Activated CD4-positive, alpha-beta T cell treated with anti-CD3 and anti-CD28 coated beads for 36 hours (primary cell): ENCODE data around the gene WNT1. TPM values are rescaled to one million over a fixed set of nuclear protein-coding genes. Genes with fewer than 3 reads are reported as not detected.

ENCODE experiments used
- ATAC-seq: fragments of 200-7000 bp; cut with Tn5 transposase; one replicate; pipeline ENCODE4 v1.10.0; 2021; ENCODE audit warnings: mild to moderate bottlenecking, moderate library complexity
- CTCF ChIA-PET: fragments of 350-600 bp; sonication (Branson Sonifier 250); formaldehyde crosslinking; loops from one replicate; lab custom pipeline; 2021; ENCODE audit warnings: antibody characterized with exemption; lab: Charles Lee
- POLR2A ChIA-PET: fragments of 350-600 bp; sonication (Branson Sonifier 250); formaldehyde crosslinking; loops from one replicate; lab custom pipeline; 2021; ENCODE audit warnings: antibody characterized with exemption, inconsistent platforms; lab: Charles Lee
- DNase-seq: peaks from one replicate; pipeline ENCODE4 v3.0.0-alpha.2; 2020
- H3K27ac Mint-ChIP-seq: one replicate; pipeline ENCODE4 v1.8.0; 2021; ENCODE audit warnings: mixed read lengths
- H3K27me3 Mint-ChIP-seq: one replicate; pipeline ENCODE4 v1.8.0; 2021; ENCODE audit warnings: mixed read lengths
- H3K36me3 Mint-ChIP-seq: one replicate; pipeline ENCODE4 v1.8.0; 2021; ENCODE audit warnings: low read depth, mixed read lengths
- H3K4me1 Mint-ChIP-seq: one replicate; pipeline ENCODE4 v1.8.0; 2021; ENCODE audit warnings: mixed read lengths
- H3K4me3 Mint-ChIP-seq: one replicate; pipeline ENCODE4 v1.8.0; 2021; ENCODE audit warnings: mild to moderate bottlenecking, moderate library complexity, mixed read lengths
- H3K9me3 Mint-ChIP-seq: one replicate; pipeline ENCODE4 v1.8.0; 2021; ENCODE audit warnings: low read depth, mixed read lengths
- intact Hi-C, 2 experiments: fragments of 100-400 bp; cut with DNase I in 1 of 2; cut with micrococcal nuclease in 1 of 2; formaldehyde crosslinking; loops; one replicate each; pipeline versions ENCODE4 v1.14.2 to v1.15.1; 2022 to 2024; cut with DNase I, micrococcal nuclease
- total RNA-seq, 2 experiments: library from RNA; stranded (reverse); gene quantifications; one replicate each; pipeline ENCODE4 v1.2.3, GENCODE V29; 2021

WNT1 gene
- total RNA-seq, 2 experiments from 2014 or later: not detected

DNA sequence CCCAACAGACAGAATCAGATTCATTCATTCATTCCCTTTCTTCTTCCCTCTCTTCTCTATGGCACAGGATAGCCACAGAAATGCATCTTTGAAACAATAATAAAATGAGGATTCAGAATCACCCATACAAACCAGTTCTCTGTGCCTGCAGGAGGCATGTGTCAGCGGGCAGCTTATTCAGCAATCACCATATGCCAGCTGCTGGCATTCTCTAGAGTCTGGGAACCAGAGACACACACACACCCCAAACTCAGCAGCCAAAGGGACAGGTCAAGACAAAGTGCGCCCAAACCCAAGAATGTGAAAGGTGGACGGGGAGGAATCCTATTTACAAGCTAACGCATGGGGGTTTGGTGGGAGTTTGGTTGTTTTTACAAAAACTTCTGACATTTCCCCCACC is 34.9 kb upstream of the WNT1 start:
- peaks cover 14% of the 10 kb centered on the region for H3K36me3 Mint-ChIP-seq
- DNase-seq (no peak), ATAC-seq (no peak)
- H3K4me3 Mint-ChIP-seq: no peak overlapping the region
- H3K27me3 Mint-ChIP-seq: no peaks in the 10 kb centered on the region
- no peaks in the 10 kb centered on the region for H3K4me1 Mint-ChIP-seq
- no peak overlapping the region for H3K27ac Mint-ChIP-seq
- intact Hi-C loops: no loop called here
- POLR2A ChIA-PET: no interaction called here
- H3K9me3 Mint-ChIP-seq: no peaks in the 10 kb centered on the region
- CTCF ChIA-PET: interaction anchor here (0.6 to 2.6 kb wide), 4 partner anchors 22 to 1164 kb away, joined by 3 to 13 read pairs (median 4); no protein-coding TSS in a partner anchor

DNA sequence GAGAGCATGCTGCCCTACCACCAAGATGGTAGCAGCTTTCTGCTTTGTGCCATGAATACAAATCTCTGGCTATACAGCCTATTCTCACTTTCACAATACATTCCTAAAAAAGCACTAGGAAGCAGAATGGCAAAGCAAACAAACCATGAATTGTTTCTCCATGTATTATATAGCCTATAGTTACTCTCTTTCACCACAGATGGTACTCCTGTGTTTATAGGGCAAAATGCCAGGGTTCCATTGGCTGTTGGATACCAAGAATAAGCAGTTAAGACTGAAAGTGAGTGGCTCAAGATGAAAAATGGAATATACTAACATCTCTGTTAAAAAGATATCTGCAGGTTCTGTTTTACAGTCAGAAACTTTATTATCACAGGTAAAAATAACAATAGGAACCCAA is 31.9 kb upstream of the WNT1 start:
- intact Hi-C loops: no loop called here
- no peaks in the 10 kb centered on the region for H3K9me3 Mint-ChIP-seq
- ATAC-seq: no peak
- DNase-seq: no peak
- ChIA-PET CTCF (interaction anchor here (0.6 to 2.2 kb wide), 6 partner anchors 10 to 46 kb away, joined by 3 to 6 read pairs (median 3); no protein-coding TSS in a partner anchor), POLR2A (no interaction called here)
- no peak overlapping the region for H3K27ac Mint-ChIP-seq
- H3K36me3 Mint-ChIP-seq: peaks cover 10% of the 10 kb centered on the region
- no peaks in the 10 kb centered on the region for H3K27me3 Mint-ChIP-seq
- H3K4me3 Mint-ChIP-seq: no peak overlapping the region
- H3K4me1 Mint-ChIP-seq: peaks cover 5% of the 10 kb centered on the region

- ATAC-seq (no peak), DNase-seq (no peak)
- POLR2A ChIA-PET: no interaction called here
- intact Hi-C loops: no loop called here
- Mint-ChIP-seq H3K36me3 (peaks cover 12% of the 10 kb centered on the region), H3K27ac (no peak overlapping the region), H3K4me3 (no peak overlapping the region), H3K9me3 (no peaks in the 10 kb centered on the region), H3K27me3 (no peaks in the 10 kb centered on the region), H3K4me1 (peaks cover 5% of the 10 kb centered on the region)
- CTCF ChIA-PET: interaction anchor here (0.6 to 1.5 kb wide), 4 partner anchors 8 to 896 kb away, joined by 3 read pairs; no protein-coding TSS in a partner anchor
Observed at GRCh38 chr12:48946943-48947342, 31.2 kb upstream of the WNT1 start.

DNA sequence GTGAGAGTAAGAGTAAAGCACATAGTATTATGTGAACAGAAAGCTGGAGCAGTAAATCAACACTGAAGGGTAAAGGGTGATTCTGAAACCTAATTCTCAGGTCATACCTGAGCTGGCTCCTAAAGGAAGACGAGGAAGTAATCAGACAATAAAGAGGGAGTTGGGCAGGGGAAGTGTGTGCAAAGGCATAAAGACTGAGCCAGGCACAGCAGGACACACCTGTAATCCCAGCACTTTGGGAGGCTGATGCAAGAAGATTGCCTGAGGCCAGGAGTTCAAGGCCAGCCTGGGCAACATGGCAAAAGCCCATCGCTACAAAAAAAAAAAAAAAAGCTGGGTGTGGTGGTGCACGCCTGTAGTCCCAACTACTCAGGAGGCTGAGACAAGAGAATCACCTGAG is 30.4 kb upstream of the WNT1 start:
- intact Hi-C loops: no loop called here
- Mint-ChIP-seq H3K9me3 (no peaks in the 10 kb centered on the region), H3K4me1 (peaks cover 5% of the 10 kb centered on the region), H3K36me3 (peaks cover 19% of the 10 kb centered on the region), H3K27ac (no peak overlapping the region), H3K27me3 (no peaks in the 10 kb centered on the region), H3K4me3 (no peak overlapping the region)
- CTCF ChIA-PET: interaction anchor here (0.6 to 1.5 kb wide), 4 partner anchors 9 to 927 kb away, joined by 3 to 5 read pairs (median 4); no protein-coding TSS in a partner anchor
- POLR2A ChIA-PET: interaction anchor here (0.6 kb wide), 1 partner anchor 10 kb away, joined by 3 read pairs; the partner anchor contains the start of gene ARF3
- DNase-seq (no peak), ATAC-seq (no peak)

GRCh38 chr12:48952691-48953090 is 25.4 kb upstream of the WNT1 start:
- DNase-seq (no peak), ATAC-seq (no peak)
- no peaks in the 10 kb centered on the region for H3K27me3 Mint-ChIP-seq
- POLR2A ChIA-PET: interaction anchor here (0.6 kb wide), 1 partner anchor 179 kb away, joined by 3 read pairs; no protein-coding TSS in a partner anchor
- H3K4me1 Mint-ChIP-seq: peaks cover 25% of the 10 kb centered on the region
- intact Hi-C loops: no loop called here
- CTCF ChIA-PET: interaction anchor here (0.6 to 2.2 kb wide), 8 partner anchors 11 to 97 kb away, joined by 3 to 12 read pairs (median 4); no protein-coding TSS in a partner anchor
- H3K4me3 Mint-ChIP-seq: no peak overlapping the region
- H3K27ac Mint-ChIP-seq: no peak overlapping the region
- H3K9me3 Mint-ChIP-seq: no peaks in the 10 kb centered on the region
- peaks cover 28% of the 10 kb centered on the region for H3K36me3 Mint-ChIP-seq

DNA sequence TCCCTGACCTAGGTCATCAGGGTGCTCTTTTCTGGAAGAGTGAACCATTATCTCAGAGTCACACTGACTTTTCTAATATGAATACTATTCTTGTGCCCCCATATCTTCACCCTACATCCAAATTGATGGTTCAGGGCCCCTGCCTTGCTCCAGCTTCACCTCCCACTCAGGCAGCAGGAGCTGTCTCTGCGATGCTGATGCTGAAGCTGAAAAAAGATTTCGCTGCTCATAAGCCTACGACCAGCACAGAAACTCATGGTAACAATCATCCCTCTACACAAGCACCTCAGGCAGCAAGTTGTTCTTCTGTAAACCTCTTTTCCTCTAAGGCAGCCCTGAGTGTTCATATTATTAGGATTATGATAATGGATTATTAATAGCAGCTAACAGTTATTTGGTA is 24.1 kb upstream of the WNT1 start:
- no peaks in the 10 kb centered on the region for H3K27me3 Mint-ChIP-seq
- H3K9me3 Mint-ChIP-seq: no peaks in the 10 kb centered on the region
- H3K36me3 Mint-ChIP-seq: peaks cover 23% of the 10 kb centered on the region
- ChIA-PET CTCF (interaction anchor here (0.5 to 1.3 kb wide), 6 partner anchors 23 to 63 kb away, joined by 3 to 4 read pairs (median 3); partner anchors contain the start of gene FKBP11), POLR2A (no interaction called here)
- H3K4me3 Mint-ChIP-seq: no peak overlapping the region
- no peak for ATAC-seq
- no peak for DNase-seq
- intact Hi-C loops: no loop called here
- H3K4me1 Mint-ChIP-seq: peaks cover 23% of the 10 kb centered on the region
- H3K27ac Mint-ChIP-seq: no peak overlapping the region

DNA sequence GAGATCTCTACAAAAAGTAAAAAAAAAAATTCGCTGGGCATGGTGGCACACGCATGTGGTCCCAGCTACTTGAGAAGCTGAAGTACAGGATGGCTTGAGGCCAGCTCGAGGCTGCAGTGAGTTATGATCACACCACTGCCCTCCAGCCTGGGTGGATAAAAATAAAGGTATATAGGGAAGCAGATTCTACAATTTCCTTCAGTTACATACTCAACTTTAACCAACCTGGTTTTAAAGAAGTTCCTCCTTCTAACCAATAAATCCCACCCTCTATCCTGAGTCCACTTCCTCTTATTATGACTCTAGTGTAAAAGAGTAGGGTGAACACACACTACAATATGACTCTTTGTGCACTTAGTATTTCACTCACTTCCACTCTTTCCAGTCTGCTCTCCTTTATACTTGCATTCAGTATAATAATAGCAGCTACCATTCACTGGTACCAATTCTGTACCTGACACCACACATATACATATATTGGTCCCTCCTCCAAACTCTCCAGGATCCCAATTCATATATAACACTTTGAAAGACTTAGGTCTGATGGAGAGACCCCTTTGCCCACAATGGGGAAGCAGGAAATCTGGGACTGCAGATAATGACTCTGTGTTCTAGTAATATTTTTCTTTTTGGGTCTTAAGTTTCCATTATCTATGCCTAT is 23.2 kb upstream of the WNT1 start:
- ChIA-PET POLR2A (interaction anchor here (0.6 kb wide), 1 partner anchor 108 kb away, joined by 3 read pairs; no protein-coding TSS in a partner anchor), CTCF (interaction anchor here (0.6 to 4.5 kb wide), 7 partner anchors 12 to 126 kb away, joined by 3 to 20 read pairs (median 4); partner anchors contain the start of gene WNT1)
- Mint-ChIP-seq H3K27me3 (no peaks in the 10 kb centered on the region), H3K9me3 (no peaks in the 10 kb centered on the region), H3K27ac (peak overlapping the region; percentile 19), H3K4me1 (peaks cover 23% of the 10 kb centered on the region), H3K4me3 (no peak overlapping the region), H3K36me3 (peaks cover 20% of the 10 kb centered on the region)
- DNase-seq (no peak), ATAC-seq (no peak)
- intact Hi-C loops: loop anchor here in 1 of 2 experiments (5.0 kb wide), 1 partner anchor 798 kb away; the partner anchor contains the start of gene ASB8

DNA sequence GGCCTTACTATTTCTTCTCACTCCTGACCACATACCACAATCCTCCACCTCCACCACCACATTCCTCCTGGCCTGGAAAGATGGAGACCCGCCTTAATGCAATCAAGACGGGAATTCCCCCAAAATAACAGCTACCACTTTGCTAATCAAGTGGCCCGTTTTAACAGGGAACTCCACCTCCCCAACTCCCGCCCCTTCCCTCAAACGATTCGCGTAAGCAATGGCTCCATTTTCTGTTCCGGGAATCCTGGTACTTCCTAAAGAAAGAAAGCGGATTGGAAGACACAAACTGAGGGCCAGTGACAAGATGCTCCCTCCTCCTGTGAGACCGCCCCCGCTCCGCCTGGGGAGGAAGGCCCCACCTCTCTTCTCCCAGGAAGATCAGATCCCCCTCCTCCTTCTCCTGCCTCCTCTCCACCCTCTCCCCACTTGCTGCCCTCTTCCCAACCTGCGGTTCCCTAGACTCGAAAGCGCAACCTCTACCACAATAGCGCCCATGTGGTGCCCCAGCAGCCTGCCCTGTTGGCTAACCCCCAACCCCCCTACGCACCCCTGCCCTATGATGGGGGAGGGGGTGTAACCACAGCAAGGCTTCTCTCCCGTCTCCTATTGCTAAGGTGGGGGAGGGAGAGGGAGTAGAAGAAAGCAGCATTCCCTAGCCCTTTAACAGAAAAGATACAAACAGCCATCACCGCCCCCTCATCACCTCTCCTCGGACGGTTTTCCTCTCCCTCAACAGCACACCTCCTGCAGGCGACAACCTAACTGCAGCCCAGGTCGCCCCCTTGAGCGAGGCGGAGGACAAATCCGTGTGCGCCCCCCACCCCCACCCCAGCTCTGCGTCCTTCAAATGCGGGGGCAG is 21.6 kb upstream of the WNT1 start:
- peak; percentile 21 for ATAC-seq
- intact Hi-C loops: loop anchor here (1.0 to 5.0 kb wide), 12 partner anchors 21 to 799 kb away; partner anchors contain the start of genes ASB8 (in 1 of the 2), CCNT1 (in 1 of the 2), DDX23 (in 1 of the 2) and FKBP11 (in 1 of the 2)
- no peaks in the 10 kb centered on the region for H3K27me3 Mint-ChIP-seq
- H3K9me3 Mint-ChIP-seq: no peaks in the 10 kb centered on the region
- DNase-seq: peak; percentile 58
- H3K4me1 Mint-ChIP-seq: peaks cover 23% of the 10 kb centered on the region
- ChIA-PET POLR2A (interaction anchor here (0.5 to 1.4 kb wide), 7 partner anchors 26 to 274 kb away, joined by 3 to 5 read pairs (median 3); partner anchors contain the start of genes FKBP11, KANSL2 and TUBA1A), CTCF (interaction anchor here (0.9 to 4.5 kb wide), 13 partner anchors 12 to 160 kb away, joined by 3 to 20 read pairs (median 4); partner anchors contain the start of genes DDX23 and WNT1)
- H3K4me3 Mint-ChIP-seq: peak overlapping the region; percentile 92
- peaks cover 20% of the 10 kb centered on the region for H3K36me3 Mint-ChIP-seq
- peak overlapping the region; percentile 74 for H3K27ac Mint-ChIP-seq

DNA sequence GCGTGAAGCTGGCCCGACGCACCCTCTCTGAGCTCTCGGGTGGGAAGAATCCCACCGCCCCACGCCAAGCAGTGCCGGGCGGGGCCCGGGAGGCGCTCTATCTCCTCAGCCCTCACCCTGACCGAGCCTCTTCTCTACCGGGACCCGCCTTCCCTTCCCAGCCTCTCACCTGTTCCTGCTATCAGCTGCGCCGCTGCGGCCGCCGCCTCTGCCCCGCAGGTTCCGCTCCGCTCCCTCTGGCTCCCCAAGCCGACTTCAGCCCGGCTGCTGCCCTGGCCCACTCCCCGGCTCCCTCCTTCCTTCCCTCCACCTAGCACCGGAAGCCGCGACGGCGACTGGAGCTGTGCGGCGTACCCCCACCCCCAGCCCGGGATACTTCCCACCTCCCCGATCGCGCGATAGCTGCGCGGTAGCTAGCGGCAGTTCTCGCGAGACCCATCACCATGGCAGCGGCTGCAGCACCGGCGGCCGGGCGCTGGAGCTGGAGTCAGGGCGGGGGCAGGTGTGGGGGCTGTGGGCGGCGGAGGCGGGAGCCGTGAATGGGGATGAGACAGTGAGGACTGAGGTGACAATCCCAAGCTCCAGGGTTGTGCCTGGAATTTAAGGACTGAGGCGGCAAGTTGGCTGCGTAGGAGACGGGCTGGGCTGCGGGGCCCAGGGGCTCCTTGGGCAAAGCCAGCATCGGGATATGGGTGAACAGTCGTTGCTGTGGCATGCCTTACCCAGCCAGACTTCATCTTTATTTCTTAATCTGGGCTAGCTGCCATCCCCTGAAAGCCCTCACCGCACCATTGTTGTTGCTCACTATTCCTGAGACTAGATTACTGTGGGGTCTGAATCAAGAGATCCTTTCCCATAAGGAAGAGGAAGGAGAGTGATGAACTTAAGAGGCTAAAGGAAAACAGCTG is 20.7 kb upstream of the WNT1 start, which contains the start of gene ARF3:
ARF3 (minus strand) TSS at position 347 of the 908 bp plus-strand sequence. CDS start 16,392 bp downstream, outside the sequence.
- Mint-ChIP-seq H3K27me3 (no peaks in the 10 kb centered on the region), H3K4me3 (peak within 1 kb of the TSS; percentile 92), H3K36me3 (peaks cover 13% of the 10 kb centered on the region), H3K4me1 (peaks cover 23% of the 10 kb centered on the region), H3K9me3 (no peaks in the 10 kb centered on the region), H3K27ac (peak within 1 kb of the TSS; percentile 74)
- DNase-seq (peak; percentile 97), ATAC-seq (peak; percentile 99)
- POLR2A ChIA-PET: interaction anchor here (0.5 to 1.4 kb wide), 11 partner anchors 9 to 275 kb away, joined by 3 to 5 read pairs (median 3); partner anchors contain the start of genes FKBP11, KANSL2, RND1 and TUBA1A
- intact Hi-C loops: loop anchor here (1.0 to 5.0 kb wide), 11 partner anchors 20 to 800 kb away; partner anchors contain the start of genes ASB8 (in 1 of the 2), CCNT1 (in 1 of the 2), DDX23 (in 1 of the 2) and FKBP11 (in 1 of the 2)
- CTCF ChIA-PET: interaction anchor here (0.5 to 4.5 kb wide), 18 partner anchors 11 to 782 kb away, joined by 3 to 20 read pairs (median 4); partner anchors contain the start of genes DDN, DDX23, FKBP11 and WNT1
